HG03095 (cell line): Measurements from ENCODE around the gene FASTKD3.

ENCODE experiments used
- ATAC-seq: cut with Tn5 transposase; IDR thresholded peaks from one replicate; pipeline ENCODE4 v1.9.1; 2021; ENCODE audit warnings: moderate library complexity; ENCODE audit not compliant: unreplicated experiment

Gene FASTKD3

GRCh38 chr5:7850395-7851239, 18.2 kb downstream of the FASTKD3 start, which contains the start of gene CFAP90:
Gene CFAP90, minus strand, starts transcription at chr5:7851133. Its CDS starts 112 bp downstream, at chr5:7851021.
- ATAC-seq = no peak

- ATAC-seq = no peak
These were observed 19.0 kb downstream of the FASTKD3 start for GRCh38 chr5:7849681-7850394.

DNA sequence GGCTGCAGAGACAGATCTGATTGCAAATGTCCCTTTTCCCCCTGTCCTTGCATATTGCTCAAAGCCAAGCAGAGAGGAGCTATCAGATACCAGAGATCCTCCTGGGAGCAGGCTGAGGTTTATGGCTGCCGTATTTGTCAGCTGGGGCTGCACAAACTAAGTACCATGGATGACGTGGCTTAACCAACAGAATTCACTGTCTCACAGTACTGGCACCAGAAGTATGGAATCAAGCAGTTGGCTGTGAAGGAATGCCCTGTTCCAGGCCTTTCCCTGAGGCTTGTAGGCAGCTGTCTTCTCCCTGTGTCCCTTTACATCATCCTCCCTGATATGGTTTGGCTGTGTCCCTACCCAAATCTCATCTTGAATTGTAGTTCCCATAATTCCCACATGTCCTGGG, 20.5 kb downstream of the FASTKD3 start:
- no peak for ATAC-seq

DNA sequence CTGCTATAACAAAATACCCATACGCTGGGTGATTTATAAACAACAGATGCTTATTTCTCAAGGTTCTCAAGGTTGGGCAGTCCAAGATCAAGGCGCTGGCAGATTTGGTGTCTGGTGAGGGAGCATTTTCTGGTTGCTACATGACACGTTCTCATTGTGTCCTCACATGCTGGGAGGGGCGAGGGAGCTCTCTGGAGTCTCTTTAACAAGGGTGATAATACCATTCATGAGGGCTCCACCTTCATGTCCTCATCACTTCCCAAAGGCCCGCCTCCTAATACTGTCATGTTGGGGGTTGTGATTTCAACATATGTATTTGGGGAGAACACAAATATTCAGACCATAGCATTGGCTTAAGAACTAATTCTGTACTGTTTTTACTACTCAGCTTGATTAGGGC, 22.5 kb downstream of the FASTKD3 start:
- no peak for ATAC-seq

DNA sequence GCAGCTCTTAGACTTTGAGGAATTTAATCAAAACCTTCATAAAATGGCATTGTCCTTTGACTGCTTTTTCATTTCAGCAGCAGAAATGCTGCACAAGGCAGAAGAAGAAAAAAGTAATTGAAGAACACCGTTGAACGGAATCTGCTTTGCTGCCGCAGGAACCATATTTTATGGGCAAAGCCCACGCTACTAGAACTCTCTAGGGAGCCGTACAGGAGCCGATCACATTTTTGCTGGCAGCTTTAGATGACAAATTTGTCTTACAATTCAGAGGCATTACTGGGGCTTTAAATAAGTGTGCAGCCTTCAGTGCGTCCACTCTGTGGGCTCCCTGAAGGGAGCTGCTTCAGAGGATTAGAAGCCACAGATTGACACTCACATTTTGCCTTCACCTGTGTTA, 23.3 kb downstream of the FASTKD3 start:
- no peak for ATAC-seq

- ATAC-seq = no peak
These were observed 23.9 kb downstream of the FASTKD3 start for GRCh38 chr5:7844901-7845300.

DNA sequence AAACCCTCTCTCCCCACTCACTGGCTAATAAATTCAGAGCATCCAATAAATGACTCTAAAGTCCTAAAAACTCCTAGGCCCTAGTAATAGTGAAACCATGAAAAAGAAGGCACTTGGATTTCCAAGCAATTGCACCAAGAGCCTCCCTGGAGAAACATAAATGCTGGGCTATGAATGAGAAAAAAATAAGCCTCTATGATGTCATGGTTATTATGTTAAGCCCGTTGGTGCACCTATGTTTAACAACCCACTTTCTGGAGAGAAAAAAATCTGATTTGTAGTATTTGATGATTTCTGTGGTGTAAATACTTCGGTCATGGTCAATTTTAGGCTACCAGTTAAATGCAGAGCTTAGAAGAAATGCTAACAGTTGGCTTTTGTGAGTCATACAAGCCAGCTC, 26.3 kb downstream of the FASTKD3 start:
- ATAC-seq = no peak

- no peak for ATAC-seq
These were observed 31.4 kb downstream of the FASTKD3 start for GRCh38 chr5:7837403-7837802.

GRCh38 chr5:7834982-7835381, 33.8 kb downstream of the FASTKD3 start:
- no peak for ATAC-seq

- ATAC-seq = no peak
These were observed 40.6 kb downstream of the FASTKD3 start for GRCh38 chr5:7828269-7828668.

DNA sequence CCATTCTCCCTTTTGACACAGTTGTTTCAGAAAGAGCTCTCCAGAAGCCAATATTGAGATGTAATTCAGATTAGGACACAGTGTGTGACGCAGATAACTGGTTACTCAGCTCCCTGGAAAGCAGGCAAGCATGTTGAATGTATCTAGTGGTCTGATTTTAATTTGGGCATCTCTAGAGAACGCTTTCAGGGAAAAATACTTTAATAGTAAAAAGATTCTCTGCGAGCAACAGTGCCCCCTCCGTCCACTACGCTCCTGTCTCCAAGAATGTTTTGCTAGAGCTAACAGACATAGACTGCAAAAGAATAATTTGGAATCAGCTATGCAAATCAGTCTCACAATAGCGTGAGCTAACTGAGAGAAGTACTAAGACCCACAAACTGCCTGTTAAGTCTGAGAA, 41.2 kb downstream of the FASTKD3 start:
- no peak for ATAC-seq

DNA sequence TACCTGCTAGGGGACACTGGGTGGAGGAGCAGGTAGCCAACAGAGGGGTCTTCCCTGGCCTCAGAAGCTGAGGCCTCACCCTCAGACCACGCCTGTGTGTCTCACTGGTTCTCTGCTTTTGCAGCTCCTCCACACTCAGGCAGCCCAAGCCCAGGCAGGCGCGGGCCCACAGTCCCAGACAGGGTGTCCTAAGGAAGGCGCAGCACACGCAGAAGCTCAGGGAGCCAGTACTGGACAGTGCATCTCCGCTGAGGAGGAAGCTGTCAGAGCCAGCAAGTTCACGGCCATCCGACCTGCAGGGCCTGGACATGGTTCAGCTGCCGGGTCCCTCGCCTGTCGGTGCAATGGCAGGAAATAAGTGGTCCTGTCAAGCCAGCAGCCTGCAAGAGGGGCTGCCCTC, 43.2 kb downstream of the FASTKD3 start:
- no peak for ATAC-seq

DNA sequence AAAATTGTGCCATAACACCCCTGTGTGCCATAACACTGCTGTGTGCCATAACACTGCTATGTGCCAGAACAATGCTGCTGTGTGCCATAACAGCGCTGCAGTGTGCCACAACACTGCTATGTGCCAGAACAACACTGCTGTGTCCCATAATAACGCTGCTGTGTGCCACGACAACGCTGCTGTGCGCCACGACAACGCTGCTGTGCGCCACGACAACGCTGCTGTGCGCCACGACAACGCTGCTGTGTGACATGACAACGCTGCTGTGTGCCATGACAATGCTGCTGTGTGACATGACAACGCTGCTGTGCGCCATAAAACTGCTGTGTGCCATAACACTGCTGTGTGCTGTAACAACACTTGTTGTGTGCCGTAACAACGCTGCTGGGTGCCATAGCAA, 43.8 kb downstream of the FASTKD3 start:
- ATAC-seq = no peak

GRCh38 chr5:7823594-7823993, 45.2 kb downstream of the FASTKD3 start:
- ATAC-seq = no peak

DNA sequence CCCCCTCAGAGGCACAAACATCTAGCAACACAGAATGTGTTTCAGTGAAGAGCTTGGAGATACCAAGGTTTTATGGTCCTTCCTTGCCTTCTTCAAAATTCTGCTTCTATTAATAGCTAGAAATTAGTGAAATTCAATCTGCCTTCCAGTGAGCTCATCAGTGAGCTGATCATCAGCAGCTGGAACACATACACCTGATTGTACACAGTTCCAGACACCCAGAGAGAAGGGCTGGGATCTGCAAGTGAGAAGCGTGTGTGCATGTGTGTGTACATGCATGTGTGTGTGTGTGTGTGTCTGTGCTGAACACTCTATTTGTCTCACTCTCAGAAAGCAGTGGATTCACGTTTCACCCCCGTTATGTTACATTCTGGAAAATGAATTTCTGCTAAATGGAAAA, 46.4 kb downstream of the FASTKD3 start:
- ATAC-seq = no peak

DNA sequence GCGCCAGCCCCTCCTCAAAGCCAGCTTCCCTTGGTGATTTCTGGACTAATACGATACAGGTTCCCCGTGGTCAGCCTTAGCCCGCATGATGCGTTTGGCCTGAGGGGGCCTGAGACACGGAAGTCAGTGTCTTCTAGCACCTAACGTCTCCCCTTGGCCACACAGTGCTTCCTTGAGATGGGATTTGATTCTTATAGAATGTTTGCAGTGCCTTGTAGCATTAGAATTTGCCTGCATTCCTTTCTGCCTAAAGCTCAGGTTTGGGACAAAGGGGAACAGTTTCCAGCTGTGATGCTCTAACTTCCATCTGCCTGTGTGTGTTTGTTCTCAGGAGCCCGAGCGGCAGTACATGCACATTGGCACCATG, 52.3 kb downstream of the FASTKD3 start:
- ATAC-seq = no peak

GRCh38 chr5:7815892-7816534, 52.8 kb downstream of the FASTKD3 start:
- peak; percentile 93 for ATAC-seq

GRCh38 chr5:7814816-7815215, 54.0 kb downstream of the FASTKD3 start:
- ATAC-seq = no peak

- ATAC-seq = no peak
These were observed 55.3 kb downstream of the FASTKD3 start for GRCh38 chr5:7813576-7813975.

GRCh38 chr5:7813007-7813406, 55.8 kb downstream of the FASTKD3 start:
- ATAC-seq = no peak

GRCh38 chr5:7811715-7812114, 57.1 kb downstream of the FASTKD3 start:
- no peak for ATAC-seq
